ENCODE measurements around the gene DYSF.

DNA sequence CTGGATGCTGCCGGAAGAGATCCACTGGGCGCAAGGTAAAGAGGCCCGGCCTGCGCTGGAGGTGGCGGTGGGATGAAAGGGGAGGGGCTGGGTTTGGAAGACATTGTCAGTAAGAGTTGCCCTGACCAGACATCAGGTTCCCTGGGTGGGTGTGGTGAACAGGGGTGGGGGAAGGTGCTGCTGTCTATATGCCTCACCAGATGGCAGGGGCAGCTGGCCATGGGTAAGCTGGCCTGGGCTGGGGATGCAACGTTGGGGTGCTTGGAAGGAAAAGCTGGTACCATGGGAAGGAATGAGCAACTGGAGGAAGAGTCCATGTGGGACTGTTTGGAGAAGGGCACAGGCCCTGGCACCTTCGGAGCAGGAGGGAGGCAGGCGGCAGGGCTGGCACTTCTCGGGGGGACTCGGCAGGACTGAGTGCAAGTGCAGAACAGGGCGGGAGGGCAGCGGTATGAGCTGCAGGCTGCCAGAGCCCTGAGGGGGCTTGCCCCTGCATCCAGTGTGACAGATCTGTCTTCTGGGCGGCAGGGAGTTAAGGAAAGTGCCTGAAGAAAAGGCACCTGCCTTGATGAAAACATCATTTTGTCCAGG is 146.4 kb downstream of the DYSF start:
- TF ChIP-seq, protein P1, sequence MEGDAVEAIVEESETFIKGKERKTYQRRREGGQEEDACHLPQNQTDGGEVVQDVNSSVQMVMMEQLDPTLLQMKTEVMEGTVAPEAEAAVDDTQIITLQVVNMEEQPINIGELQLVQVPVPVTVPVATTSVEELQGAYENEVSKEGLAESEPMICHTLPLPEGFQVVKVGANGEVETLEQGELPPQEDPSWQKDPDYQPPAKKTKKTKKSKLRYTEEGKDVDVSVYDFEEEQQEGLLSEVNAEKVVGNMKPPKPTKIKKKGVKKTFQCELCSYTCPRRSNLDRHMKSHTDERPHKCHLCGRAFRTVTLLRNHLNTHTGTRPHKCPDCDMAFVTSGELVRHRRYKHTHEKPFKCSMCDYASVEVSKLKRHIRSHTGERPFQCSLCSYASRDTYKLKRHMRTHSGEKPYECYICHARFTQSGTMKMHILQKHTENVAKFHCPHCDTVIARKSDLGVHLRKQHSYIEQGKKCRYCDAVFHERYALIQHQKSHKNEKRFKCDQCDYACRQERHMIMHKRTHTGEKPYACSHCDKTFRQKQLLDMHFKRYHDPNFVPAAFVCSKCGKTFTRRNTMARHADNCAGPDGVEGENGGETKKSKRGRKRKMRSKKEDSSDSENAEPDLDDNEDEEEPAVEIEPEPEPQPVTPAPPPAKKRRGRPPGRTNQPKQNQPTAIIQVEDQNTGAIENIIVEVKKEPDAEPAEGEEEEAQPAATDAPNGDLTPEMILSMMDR (IDR thresholded peaks at IDR 0.05) = no peak
- TF ChIP-seq EP300 (IDR thresholded peaks at IDR 0.05) = no peak
- TF ChIP-seq POLR2A (IDR thresholded peaks at IDR 0.05) = no peak
